ENCODE data around the gene KCTD20.

KCTD20 gene

GRCh38 chr6:36524871-36525270 is 82.1 kb downstream of the KCTD20 start:
- TF ChIP-seq CEBPB (IDR thresholded peaks at IDR 0.05) (no peak), MAX (IDR thresholded peaks at IDR 0.05) (no peak), RAD21 (IDR thresholded peaks at IDR 0.05; ENCODE audit: low read depth) (no peak), EGR1 (IDR thresholded peaks at IDR 0.05) (no peak), FOXM1 (IDR thresholded peaks at IDR 0.05; ENCODE audit: borderline replicate concordance, low read depth) (no peak), TAF1 (IDR thresholded peaks at IDR 0.05; ENCODE audit: low read depth) (no peak), ZBTB7A (IDR thresholded peaks at IDR 0.05; ENCODE audit: low read depth) (no peak), NFIC (IDR thresholded peaks at IDR 0.05) (no peak), TCF12 (IDR thresholded peaks at IDR 0.05; ENCODE audit: low read depth) (no peak), TEAD4 (IDR thresholded peaks at IDR 0.05) (no peak), EP300 (IDR thresholded peaks at IDR 0.05; ENCODE audit: borderline replicate concordance) (no peak)

GRCh38 chr6:36525346-36525745 is 82.5 kb downstream of the KCTD20 start:
- TF ChIP-seq FOXM1 (IDR thresholded peaks at IDR 0.05; ENCODE audit: borderline replicate concordance, low read depth) (no peak), EGR1 (IDR thresholded peaks at IDR 0.05) (no peak), USF1 (IDR thresholded peaks at IDR 0.05) (no peak), CEBPB (IDR thresholded peaks at IDR 0.05) (no peak), CREB1 (IDR thresholded peaks at IDR 0.05; ENCODE audit: low read depth) (no peak), TEAD4 (IDR thresholded peaks at IDR 0.05) (no peak), ZBTB7A (IDR thresholded peaks at IDR 0.05; ENCODE audit: low read depth) (no peak), REST (IDR thresholded peaks at IDR 0.05; ENCODE audit: low read depth) (no peak), RAD21 (IDR thresholded peaks at IDR 0.05; ENCODE audit: low read depth) (no peak), TAF1 (IDR thresholded peaks at IDR 0.05; ENCODE audit: low read depth) (no peak), EP300 (IDR thresholded peaks at IDR 0.05; ENCODE audit: borderline replicate concordance) (no peak), TCF12 (IDR thresholded peaks at IDR 0.05; ENCODE audit: low read depth) (no peak), NFIC (IDR thresholded peaks at IDR 0.05) (no peak), MAX (IDR thresholded peaks at IDR 0.05) (no peak), YY1 (IDR thresholded peaks at IDR 0.05; ENCODE audit: low read depth) (no peak)

GRCh38 chr6:36526066-36526465 is 83.3 kb downstream of the KCTD20 start:
- no peak for TF ChIP-seq ZBTB7A (IDR thresholded peaks at IDR 0.05; ENCODE audit: low read depth)

- TF ChIP-seq TCF12 (IDR thresholded peaks at IDR 0.05; ENCODE audit: low read depth), result no peak
- TF ChIP-seq ZBTB7A (IDR thresholded peaks at IDR 0.05; ENCODE audit: low read depth), result no peak
- TF ChIP-seq CEBPB (IDR thresholded peaks at IDR 0.05), result no peak
- TF ChIP-seq FOXM1 (IDR thresholded peaks at IDR 0.05; ENCODE audit: borderline replicate concordance, low read depth), result no peak
- TF ChIP-seq RAD21 (IDR thresholded peaks at IDR 0.05; ENCODE audit: low read depth), result no peak
- TF ChIP-seq EP300 (IDR thresholded peaks at IDR 0.05; ENCODE audit: borderline replicate concordance), result no peak
- no peak for TF ChIP-seq EGR1 (IDR thresholded peaks at IDR 0.05)
- TF ChIP-seq YY1 (IDR thresholded peaks at IDR 0.05; ENCODE audit: low read depth), result no peak
- no peak for TF ChIP-seq NFIC (IDR thresholded peaks at IDR 0.05)
These were observed 90.5 kb downstream of the KCTD20 start for GRCh38 chr6:36533321-36533720.

- TF ChIP-seq TEAD4 (IDR thresholded peaks at IDR 0.05) (no peak), FOXM1 (IDR thresholded peaks at IDR 0.05; ENCODE audit: borderline replicate concordance, low read depth) (no peak)
These were observed 94.2 kb downstream of the KCTD20 start for GRCh38 chr6:36536873-36537547.

- TF ChIP-seq YY1 (IDR thresholded peaks at IDR 0.05; ENCODE audit: low read depth), result no peak
- no peak for TF ChIP-seq ZBTB7A (IDR thresholded peaks at IDR 0.05; ENCODE audit: low read depth)
- TF ChIP-seq REST (IDR thresholded peaks at IDR 0.05; ENCODE audit: low read depth), result no peak
- TF ChIP-seq CREB1 (IDR thresholded peaks at IDR 0.05; ENCODE audit: low read depth), result no peak
- TF ChIP-seq TEAD4 (IDR thresholded peaks at IDR 0.05), result no peak
- TF ChIP-seq TAF1 (IDR thresholded peaks at IDR 0.05; ENCODE audit: low read depth), result no peak
- TF ChIP-seq NFIC (IDR thresholded peaks at IDR 0.05), result no peak
- no peak for TF ChIP-seq CEBPB (IDR thresholded peaks at IDR 0.05)
- no peak for TF ChIP-seq EP300 (IDR thresholded peaks at IDR 0.05; ENCODE audit: borderline replicate concordance)
- TF ChIP-seq TCF12 (IDR thresholded peaks at IDR 0.05; ENCODE audit: low read depth), result no peak
- TF ChIP-seq MAX (IDR thresholded peaks at IDR 0.05), result no peak
- TF ChIP-seq FOXM1 (IDR thresholded peaks at IDR 0.05; ENCODE audit: borderline replicate concordance, low read depth), result no peak
- no peak for TF ChIP-seq USF1 (IDR thresholded peaks at IDR 0.05)
- no peak for TF ChIP-seq EGR1 (IDR thresholded peaks at IDR 0.05)
- TF ChIP-seq RAD21 (IDR thresholded peaks at IDR 0.05; ENCODE audit: low read depth), result no peak
These were observed 97.2 kb downstream of the KCTD20 start for GRCh38 chr6:36539814-36540568.
